OCI-LY1 (cell line): ENCODE measurements around the gene ODAD3.

ENCODE experiments used
- H2AFZ ChIP-seq: fragments of 200-600 bp; sonication (generic), shearing (Covaris generic); 2 replicates; pipeline ENCODE4 v1.6.0; 2014; ENCODE audit warnings: antibody characterized with exemption, mild to moderate bottlenecking, low read length
- H3F3A ChIP-seq: fragments of 200-600 bp; sonication (generic), shearing (Covaris generic); 2 replicates; pipeline ENCODE4 v1.6.0; 2014; ENCODE audit warnings: mild to moderate bottlenecking, antibody characterized with exemption, low read length, moderate library complexity; ENCODE audit not compliant: insufficient read depth
- H3K27ac ChIP-seq: fragments of 200-600 bp; sonication (generic); 2 replicates; pipeline ENCODE4 v1.5.1; 2014; ENCODE audit warnings: low read length, mixed run types, mild to moderate bottlenecking, low read depth; ENCODE audit not compliant: poor library complexity, severe bottlenecking
- H3K27me3 ChIP-seq: fragments of 200-600 bp; sonication (generic); 2 replicates; pipeline ENCODE4 v1.6.0; 2014; ENCODE audit warnings: antibody characterized with exemption, mild to moderate bottlenecking, low read length, moderate library complexity; ENCODE audit not compliant: insufficient read depth
- H3K36me3 ChIP-seq: fragments of 200-600 bp; sonication (generic); 2 replicates; pipeline ENCODE4 v1.6.1; 2014; ENCODE audit warnings: mild to moderate bottlenecking, antibody characterized with exemption, low read length, moderate library complexity, mixed read lengths; ENCODE audit not compliant: insufficient read depth
- H3K4me1 ChIP-seq: fragments of 200-600 bp; sonication (generic); 2 replicates; pipeline ENCODE4 v1.5.1; 2014; ENCODE audit warnings: mild to moderate bottlenecking, low read length, moderate library complexity; ENCODE audit not compliant: insufficient read depth, severe bottlenecking
- H3K4me2 ChIP-seq: fragments of 200-600 bp; sonication (generic), shearing (Covaris generic); 2 replicates; pipeline ENCODE4 v1.6.1; 2014; ENCODE audit warnings: low read length
- H3K4me3 ChIP-seq: fragments of 200-600 bp; sonication (generic); 2 replicates; pipeline ENCODE4 v1.5.1; 2014; ENCODE audit warnings: low read length, low read depth, mild to moderate bottlenecking, mixed read lengths; ENCODE audit not compliant: poor library complexity, severe bottlenecking
- H3K79me2 ChIP-seq: fragments of 200-600 bp; shearing (Covaris generic); 2 replicates; pipeline ENCODE4 v1.6.1; 2016; ENCODE audit warnings: mixed run types, low read length, mixed read lengths; ENCODE audit not compliant: insufficient read depth
- H3K9ac ChIP-seq: fragments of 200-600 bp; sonication (generic), shearing (Covaris generic); 2 replicates; pipeline ENCODE4 v1.6.1; 2014; ENCODE audit warnings: mild to moderate bottlenecking, low read length, mixed read lengths
- H3K9me2 ChIP-seq: fragments of 200-600 bp; sonication (generic), shearing (Covaris generic); 2 replicates; pipeline ENCODE4 v1.6.1; 2014; ENCODE audit warnings: low read depth, mild to moderate bottlenecking, low read length, mixed read lengths
- H3K9me3 ChIP-seq: fragments of 200-600 bp; shearing (Covaris generic); 2 replicates; pipeline ENCODE4 v1.6.1; 2014; ENCODE audit warnings: low read length, mixed read lengths
- H4K20me1 ChIP-seq: fragments of 200-600 bp; sonication (generic), shearing (Covaris generic); 2 replicates; pipeline ENCODE4 v1.6.0; 2016; ENCODE audit warnings: mild to moderate bottlenecking, low read length; ENCODE audit not compliant: insufficient read depth
- EZH2 ChIP-seq: fragments of 200-600 bp; sonication (generic), shearing (Covaris generic); IDR thresholded peaks from 2 replicates; pipeline ENCODE4 v1.8.0; 2017; ENCODE audit warnings: borderline replicate concordance, mixed run types, mild to moderate bottlenecking, antibody characterized with exemption, low read length, moderate library complexity, mixed read lengths
- TF ChIP-seq, protein P1 (sequence below): fragments of 200-600 bp; sonication (generic), shearing (Covaris generic); IDR thresholded peaks from 2 replicates; pipeline ENCODE4 v1.5.1; 2017; ENCODE audit warnings: mild to moderate bottlenecking, antibody characterized with exemption, low read length, moderate library complexity, mixed read lengths

ODAD3 gene

DNA sequence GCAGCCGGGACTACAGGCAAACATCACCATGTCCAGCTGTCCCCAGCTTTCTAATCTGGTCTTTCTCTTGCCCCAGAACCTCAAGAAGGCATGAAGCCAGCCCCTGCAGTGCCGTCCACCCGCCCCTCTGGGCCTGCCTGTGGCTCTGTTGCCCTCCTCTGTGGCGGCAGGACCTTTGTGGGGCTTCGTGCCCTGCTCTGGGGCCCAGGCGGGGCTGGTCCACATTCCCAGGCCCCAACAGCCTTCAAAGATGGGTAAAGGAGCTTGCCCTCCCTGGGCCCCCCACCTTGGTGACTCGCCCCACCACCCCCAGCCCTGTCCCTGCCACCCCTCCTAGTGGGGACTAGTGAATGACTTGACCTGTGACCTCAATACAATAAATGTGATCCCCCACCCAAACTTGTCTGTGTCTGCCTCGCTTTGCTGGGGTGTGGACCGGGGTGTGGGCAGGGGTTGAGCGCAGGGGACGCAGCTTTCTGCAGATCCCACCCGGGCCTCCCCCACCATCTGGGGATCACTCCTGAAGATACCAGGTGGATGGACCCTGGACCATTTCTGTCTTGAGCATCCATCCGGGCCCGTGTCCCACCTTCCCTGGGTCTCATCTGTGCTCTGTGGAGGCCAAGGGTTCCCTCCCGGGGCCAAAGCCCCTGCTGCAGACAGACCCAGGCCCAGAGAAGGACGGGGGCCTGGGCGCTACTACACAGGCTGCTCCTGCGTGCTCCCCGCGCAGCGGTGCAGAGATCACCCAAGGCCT lies 15.8 kb upstream of the ODAD3 start:
- TF ChIP-seq, protein P1, sequence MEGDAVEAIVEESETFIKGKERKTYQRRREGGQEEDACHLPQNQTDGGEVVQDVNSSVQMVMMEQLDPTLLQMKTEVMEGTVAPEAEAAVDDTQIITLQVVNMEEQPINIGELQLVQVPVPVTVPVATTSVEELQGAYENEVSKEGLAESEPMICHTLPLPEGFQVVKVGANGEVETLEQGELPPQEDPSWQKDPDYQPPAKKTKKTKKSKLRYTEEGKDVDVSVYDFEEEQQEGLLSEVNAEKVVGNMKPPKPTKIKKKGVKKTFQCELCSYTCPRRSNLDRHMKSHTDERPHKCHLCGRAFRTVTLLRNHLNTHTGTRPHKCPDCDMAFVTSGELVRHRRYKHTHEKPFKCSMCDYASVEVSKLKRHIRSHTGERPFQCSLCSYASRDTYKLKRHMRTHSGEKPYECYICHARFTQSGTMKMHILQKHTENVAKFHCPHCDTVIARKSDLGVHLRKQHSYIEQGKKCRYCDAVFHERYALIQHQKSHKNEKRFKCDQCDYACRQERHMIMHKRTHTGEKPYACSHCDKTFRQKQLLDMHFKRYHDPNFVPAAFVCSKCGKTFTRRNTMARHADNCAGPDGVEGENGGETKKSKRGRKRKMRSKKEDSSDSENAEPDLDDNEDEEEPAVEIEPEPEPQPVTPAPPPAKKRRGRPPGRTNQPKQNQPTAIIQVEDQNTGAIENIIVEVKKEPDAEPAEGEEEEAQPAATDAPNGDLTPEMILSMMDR = no peak
- TF ChIP-seq EZH2 = no peak
- H3K27me3 ChIP-seq = no peaks in the 10 kb centered on the region
- H3K9ac ChIP-seq = no peak overlapping the region
- H3K4me3 ChIP-seq = no peak overlapping the region
- H3K36me3 ChIP-seq = peaks cover 44% of the 10 kb centered on the region
- H3K4me1 ChIP-seq = peaks cover 14% of the 10 kb centered on the region
- no peaks in the 10 kb centered on the region for H3F3A ChIP-seq
- H2AFZ ChIP-seq = no peak overlapping the region
- no peak overlapping the region for H3K4me2 ChIP-seq
- no peaks in the 10 kb centered on the region for H3K9me2 ChIP-seq
- H3K9me3 ChIP-seq = no peaks in the 10 kb centered on the region
- H3K27ac ChIP-seq = no peak overlapping the region
- H3K79me2 ChIP-seq = no peaks in the 10 kb centered on the region
- H4K20me1 ChIP-seq = no peaks in the 10 kb centered on the region

DNA sequence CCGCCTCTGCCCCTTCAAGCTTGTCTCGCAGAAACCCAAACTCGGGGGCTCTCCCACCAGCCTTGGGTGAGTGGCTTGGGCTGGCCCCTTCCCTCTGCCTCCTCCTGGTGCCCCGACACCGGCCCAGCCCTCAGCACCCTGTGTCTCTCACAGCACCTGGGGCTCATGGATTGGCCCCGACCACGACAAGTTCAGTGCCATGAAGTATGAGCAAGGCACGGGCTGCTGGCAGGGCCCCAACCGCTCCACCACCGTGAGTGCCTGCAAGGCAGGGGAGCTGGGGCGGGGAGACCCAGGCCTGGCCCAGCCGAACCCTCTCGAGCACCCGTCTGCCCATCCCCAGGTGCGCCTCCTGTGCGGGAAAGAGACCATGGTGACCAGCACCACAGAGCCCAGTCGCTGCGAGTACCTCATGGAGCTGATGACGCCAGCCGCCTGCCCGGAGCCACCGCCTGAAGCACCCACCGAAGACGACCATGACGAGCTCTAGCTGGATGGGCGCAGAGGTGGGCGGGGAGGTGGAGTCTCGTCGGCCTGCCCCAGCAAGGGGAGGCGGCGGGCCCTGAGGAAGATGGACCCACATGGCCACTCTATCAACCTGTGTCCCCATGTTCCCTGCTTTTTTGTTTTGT lies 14.1 kb upstream of the ODAD3 start:
- no peak overlapping the region for H2AFZ ChIP-seq
- H3K27me3 ChIP-seq = no peaks in the 10 kb centered on the region
- peaks cover 14% of the 10 kb centered on the region for H3K4me1 ChIP-seq
- no peaks in the 10 kb centered on the region for H3F3A ChIP-seq
- H3K79me2 ChIP-seq = no peaks in the 10 kb centered on the region
- no peak overlapping the region for H3K9ac ChIP-seq
- TF ChIP-seq EZH2 = no peak
- TF ChIP-seq, protein P1 = no peak
- H4K20me1 ChIP-seq = no peaks in the 10 kb centered on the region
- H3K9me3 ChIP-seq = no peaks in the 10 kb centered on the region
- H3K9me2 ChIP-seq = no peaks in the 10 kb centered on the region
- H3K4me2 ChIP-seq = no peak overlapping the region
- H3K4me3 ChIP-seq = no peak overlapping the region
- peaks cover 61% of the 10 kb centered on the region for H3K36me3 ChIP-seq
- no peak overlapping the region for H3K27ac ChIP-seq

DNA sequence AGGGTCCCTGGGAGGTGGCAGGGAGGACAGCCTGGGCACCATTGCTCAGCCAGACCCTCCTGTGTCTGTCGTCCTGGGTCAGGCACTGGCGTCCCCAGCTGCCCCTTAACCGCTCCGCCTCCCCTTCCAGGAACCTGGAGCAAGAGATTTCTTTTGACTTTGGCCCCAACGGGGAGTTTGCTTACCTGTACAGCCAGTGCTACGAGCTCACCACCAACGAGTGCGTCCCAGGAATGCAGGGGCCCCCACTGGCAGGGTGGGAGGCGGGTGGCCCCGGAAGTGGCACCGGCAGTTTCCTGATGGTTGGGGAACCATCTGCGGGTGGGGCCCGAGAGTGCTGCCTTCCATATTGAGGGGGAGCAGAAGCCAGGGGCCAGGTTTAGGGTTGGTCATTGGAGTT lies 13.5 kb upstream of the ODAD3 start:
- peaks cover 8% of the 10 kb centered on the region for H3K4me1 ChIP-seq

More for the DNA sequence above, 13.5 kb upstream of the ODAD3 start:
- TF ChIP-seq EZH2 = no peak
- TF ChIP-seq, protein P1 = no peak
- H3K9me3 ChIP-seq = no peaks in the 10 kb centered on the region
- peaks cover 67% of the 10 kb centered on the region for H3K36me3 ChIP-seq
- H3K79me2 ChIP-seq = no peaks in the 10 kb centered on the region
- H3F3A ChIP-seq = no peaks in the 10 kb centered on the region
- no peak overlapping the region for H3K4me3 ChIP-seq
- H4K20me1 ChIP-seq = no peaks in the 10 kb centered on the region
- no peak overlapping the region for H3K4me2 ChIP-seq
- H2AFZ ChIP-seq = no peak overlapping the region
- no peaks in the 10 kb centered on the region for H3K27me3 ChIP-seq
- H3K27ac ChIP-seq = no peak overlapping the region
- no peaks in the 10 kb centered on the region for H3K9me2 ChIP-seq
- no peak overlapping the region for H3K9ac ChIP-seq
